Activated naive CD4-positive, alpha-beta T cell treated with anti-CD3 and anti-CD28 coated beads, Interleukin-2, amount 10 ng/mL, durations not matched to agents 7 days and 5 days (primary cell): Measurements from ENCODE around the gene U2AF1.
"Not testable (repeated sequence)": the region's sequence is repeated elsewhere in the genome, so short reads cannot be mapped to it uniquely, and the experiment has no call there.

Experiments used
- CTCF ChIA-PET: fragments of 350-600 bp; sonication (Branson Sonifier 250); formaldehyde crosslinking; loops from one replicate; lab custom pipeline; 2021; ENCODE audit warnings: antibody characterized with exemption; lab: Charles Lee
- DNase-seq: peaks from one replicate; pipeline ENCODE4 v3.0.0-alpha.2; 2020
- H3K27ac Mint-ChIP-seq: one replicate; pipeline ENCODE4 v1.8.0; 2021; ENCODE audit warnings: mild to moderate bottlenecking, moderate library complexity, mixed read lengths
- H3K27me3 Mint-ChIP-seq: one replicate; pipeline ENCODE4 v1.8.0; 2021; ENCODE audit warnings: mild to moderate bottlenecking, mixed read lengths
- H3K36me3 Mint-ChIP-seq: one replicate; pipeline ENCODE4 v1.8.0; 2021; ENCODE audit warnings: mixed read lengths
- H3K4me1 Mint-ChIP-seq: one replicate; pipeline ENCODE4 v1.8.0; 2021; ENCODE audit warnings: mixed read lengths
- H3K4me3 Mint-ChIP-seq: one replicate; pipeline ENCODE4 v1.8.0; 2021; ENCODE audit warnings: mild to moderate bottlenecking, moderate library complexity, mixed read lengths
- H3K9me3 Mint-ChIP-seq: one replicate; pipeline ENCODE4 v1.8.0; 2021; ENCODE audit warnings: mixed read lengths

U2AF1 gene, protein sequence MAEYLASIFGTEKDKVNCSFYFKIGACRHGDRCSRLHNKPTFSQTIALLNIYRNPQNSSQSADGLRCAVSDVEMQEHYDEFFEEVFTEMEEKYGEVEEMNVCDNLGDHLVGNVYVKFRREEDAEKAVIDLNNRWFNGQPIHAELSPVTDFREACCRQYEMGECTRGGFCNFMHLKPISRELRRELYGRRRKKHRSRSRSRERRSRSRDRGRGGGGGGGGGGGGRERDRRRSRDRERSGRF

DNA sequence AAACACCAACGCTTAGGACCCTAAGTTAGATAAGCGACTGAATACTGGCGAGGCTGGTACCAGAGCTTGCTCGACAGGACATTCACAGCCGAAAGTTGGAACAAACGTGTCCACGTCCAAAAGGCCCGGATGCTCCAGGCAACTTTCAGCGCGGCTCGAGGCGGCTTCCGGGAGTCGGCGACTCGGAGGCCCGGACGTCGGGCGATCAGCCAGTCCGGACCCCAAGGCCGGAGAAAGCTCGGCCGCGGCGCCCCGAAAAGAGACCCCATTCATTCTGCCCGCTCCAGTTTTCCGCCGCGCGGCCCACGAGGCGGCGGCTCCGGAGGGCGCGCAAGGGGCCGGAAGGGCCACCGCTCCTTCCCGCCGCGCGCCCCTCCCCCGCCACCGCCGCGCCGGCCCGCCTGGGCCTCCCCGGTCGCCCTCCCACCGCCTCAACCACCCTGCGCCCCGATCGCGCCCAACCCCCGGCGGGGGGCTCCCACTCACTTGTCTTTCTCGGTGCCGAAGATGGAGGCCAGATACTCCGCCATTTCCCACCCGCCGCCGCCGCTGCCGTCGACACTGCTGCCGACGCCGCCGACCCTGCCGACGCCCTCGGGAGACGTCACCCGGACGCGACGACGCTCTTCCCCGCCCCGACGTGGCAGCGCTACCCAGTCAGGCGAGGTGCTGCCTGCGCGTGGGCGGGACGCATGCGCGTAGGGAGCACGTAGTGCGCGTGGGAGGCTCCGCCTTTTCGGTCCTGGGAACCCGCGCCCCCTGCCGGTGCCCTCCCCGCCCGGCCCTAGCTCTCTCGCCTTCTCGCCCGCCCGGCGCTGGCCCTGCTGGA, at the start of gene U2AF1:
Gene U2AF1 (minus strand): TSS at position 606 of the 829 bp plus-strand sequence. CDS start 76 bp downstream, at position 530.
- CTCF ChIA-PET, H3K27me3 Mint-ChIP-seq, H3K36me3 Mint-ChIP-seq, H3K4me1 Mint-ChIP-seq, H3K9me3 Mint-ChIP-seq: not testable (repeated sequence)
- H3K4me3 Mint-ChIP-seq: peak within 1 kb of the TSS; percentile 63
- DNase-seq: peak; percentile 87
- peak within 1 kb of the TSS; percentile 75 for H3K27ac Mint-ChIP-seq

DNA sequence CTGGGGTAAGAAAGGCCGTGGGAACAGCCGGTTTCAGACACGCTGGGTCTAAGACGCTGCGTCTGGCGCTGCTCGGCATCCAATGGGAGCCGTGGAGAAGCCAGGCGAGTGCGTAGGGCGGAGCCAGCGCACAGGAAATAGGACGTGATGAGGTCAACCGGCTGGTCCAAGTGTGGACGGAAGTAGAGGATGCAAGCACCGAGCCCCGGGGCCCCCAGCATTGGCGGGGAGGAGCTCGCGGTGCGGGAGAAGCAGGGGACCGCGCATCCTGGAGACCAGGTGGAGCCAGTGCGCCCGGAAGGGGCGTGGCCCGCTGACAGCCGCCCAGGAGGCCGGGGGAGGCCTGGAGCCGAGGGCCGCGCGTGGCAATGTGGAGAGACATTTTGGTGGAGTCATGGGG, 46.2 kb upstream of the U2AF1 start:
- H3K9me3 Mint-ChIP-seq, H3K4me1 Mint-ChIP-seq, H3K36me3 Mint-ChIP-seq, H3K27ac Mint-ChIP-seq, H3K27me3 Mint-ChIP-seq, DNase-seq, CTCF ChIA-PET, H3K4me3 Mint-ChIP-seq: not testable (repeated sequence)

DNA sequence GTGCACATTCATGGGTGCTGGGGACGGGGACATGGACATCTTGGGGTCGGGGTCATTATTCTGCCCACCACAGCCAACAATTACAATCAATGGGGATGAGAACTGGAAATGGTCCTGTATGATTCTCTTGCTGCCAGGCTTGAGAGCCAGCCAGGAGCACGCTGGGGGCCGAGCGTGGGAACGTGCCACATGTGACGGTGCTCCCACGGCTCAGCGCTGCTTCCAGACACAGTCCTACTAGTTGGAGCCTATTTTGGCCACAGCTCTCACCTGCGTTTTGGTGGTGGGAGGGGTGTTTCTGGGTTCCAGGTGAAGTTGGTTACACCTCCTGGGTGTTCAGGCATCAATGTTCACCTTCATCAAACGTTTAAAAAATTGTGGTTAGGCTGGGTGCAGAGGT, 42.0 kb upstream of the U2AF1 start:
- not testable (repeated sequence) for H3K36me3 Mint-ChIP-seq, H3K4me3 Mint-ChIP-seq

DNA sequence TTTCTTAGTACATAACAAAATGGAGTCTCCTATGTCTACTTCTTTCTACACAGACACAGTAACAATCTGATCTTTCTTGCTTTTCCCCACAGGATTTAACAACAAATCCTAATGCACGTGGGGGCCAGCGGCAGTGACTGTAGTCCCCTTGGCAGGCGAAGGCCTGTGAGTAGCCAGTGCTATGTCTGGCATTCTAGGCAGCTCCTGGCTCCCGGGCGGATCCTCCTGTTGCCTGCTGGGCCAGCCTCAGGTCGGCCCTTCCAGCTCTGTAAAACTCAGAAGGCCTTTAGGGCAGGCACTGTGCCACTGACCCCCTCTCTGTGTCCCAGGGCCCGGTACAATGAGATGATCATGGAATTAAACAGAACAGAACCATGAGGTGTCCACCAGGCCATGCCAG, 40.6 kb upstream of the U2AF1 start:
- H3K27me3 Mint-ChIP-seq, DNase-seq, CTCF ChIA-PET: not testable (repeated sequence)

More for the DNA sequence above, 42.0 kb upstream of the U2AF1 start:
- H3K27me3 Mint-ChIP-seq, H3K27ac Mint-ChIP-seq, CTCF ChIA-PET, H3K9me3 Mint-ChIP-seq, DNase-seq, H3K4me1 Mint-ChIP-seq: not testable (repeated sequence)

DNA sequence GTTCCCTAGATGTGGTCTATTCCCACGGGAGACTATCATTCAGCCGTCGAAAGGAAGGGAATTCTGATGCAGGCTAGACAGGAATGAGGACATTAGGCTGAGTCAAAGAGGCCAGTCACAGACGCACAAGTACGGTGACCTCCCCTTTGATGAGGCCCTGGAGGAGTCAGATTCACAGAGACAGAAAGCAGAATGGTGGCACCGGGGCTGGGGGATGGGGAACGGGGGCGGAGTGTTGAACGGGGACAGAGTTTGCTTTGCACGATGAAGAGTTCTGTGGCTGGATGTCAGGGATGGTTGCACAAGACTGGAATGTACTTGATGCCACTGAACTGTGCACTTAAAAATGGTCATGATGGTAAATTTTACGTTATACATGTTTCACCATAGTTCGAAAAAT, 39.3 kb upstream of the U2AF1 start:
- H3K27ac Mint-ChIP-seq, H3K27me3 Mint-ChIP-seq, CTCF ChIA-PET, H3K9me3 Mint-ChIP-seq, H3K4me3 Mint-ChIP-seq, H3K36me3 Mint-ChIP-seq, H3K4me1 Mint-ChIP-seq, DNase-seq: not testable (repeated sequence)

More for the DNA sequence above, 40.6 kb upstream of the U2AF1 start:
- not testable (repeated sequence) for H3K9me3 Mint-ChIP-seq, H3K4me1 Mint-ChIP-seq, H3K27ac Mint-ChIP-seq, H3K36me3 Mint-ChIP-seq, H3K4me3 Mint-ChIP-seq

DNA sequence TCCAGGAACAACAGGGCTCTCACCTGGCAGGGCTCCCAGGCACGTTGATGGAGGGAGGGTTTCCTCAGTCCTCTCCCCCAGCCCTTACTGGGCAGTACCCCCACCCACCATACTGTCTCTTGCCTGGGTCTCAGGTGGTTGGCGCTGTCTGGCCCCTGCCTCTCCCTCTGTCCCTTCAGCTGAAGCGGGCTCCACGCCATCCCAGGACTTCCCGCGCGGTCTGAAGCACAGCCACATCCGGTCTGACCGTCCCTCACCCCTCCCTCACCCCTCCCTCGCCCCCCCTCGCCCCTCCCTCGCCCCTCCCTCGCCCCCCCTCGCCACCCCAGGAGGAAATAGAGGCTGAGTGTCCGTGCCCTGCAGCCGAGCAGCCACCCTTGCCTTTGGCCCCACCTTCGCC, 34.0 kb upstream of the U2AF1 start:
- DNase-seq, H3K4me1 Mint-ChIP-seq, CTCF ChIA-PET, H3K27me3 Mint-ChIP-seq, H3K9me3 Mint-ChIP-seq, H3K27ac Mint-ChIP-seq, H3K36me3 Mint-ChIP-seq, H3K4me3 Mint-ChIP-seq: not testable (repeated sequence)

DNA sequence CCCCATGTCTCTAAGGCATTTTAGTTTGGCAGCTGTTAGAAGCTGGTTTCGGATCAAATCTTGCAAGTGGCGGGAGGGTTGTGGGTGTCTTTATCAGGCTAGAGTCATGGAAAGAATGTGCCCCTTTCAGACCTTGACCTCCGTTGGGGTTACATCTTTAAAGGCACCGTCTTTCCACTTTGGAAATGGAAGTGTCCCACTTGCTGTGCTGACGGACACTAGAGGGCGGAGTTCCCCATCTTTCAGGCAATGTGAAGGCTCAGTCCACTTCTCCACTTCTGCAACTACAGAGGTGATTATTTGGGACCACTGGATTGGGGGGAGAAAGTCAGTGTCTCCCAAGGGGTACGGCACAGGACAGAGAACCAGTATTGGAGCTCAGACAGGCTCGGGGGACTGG, 31.6 kb upstream of the U2AF1 start:
- H3K9me3 Mint-ChIP-seq, H3K27me3 Mint-ChIP-seq, DNase-seq, H3K36me3 Mint-ChIP-seq, CTCF ChIA-PET, H3K27ac Mint-ChIP-seq, H3K4me3 Mint-ChIP-seq, H3K4me1 Mint-ChIP-seq: not testable (repeated sequence)

DNA sequence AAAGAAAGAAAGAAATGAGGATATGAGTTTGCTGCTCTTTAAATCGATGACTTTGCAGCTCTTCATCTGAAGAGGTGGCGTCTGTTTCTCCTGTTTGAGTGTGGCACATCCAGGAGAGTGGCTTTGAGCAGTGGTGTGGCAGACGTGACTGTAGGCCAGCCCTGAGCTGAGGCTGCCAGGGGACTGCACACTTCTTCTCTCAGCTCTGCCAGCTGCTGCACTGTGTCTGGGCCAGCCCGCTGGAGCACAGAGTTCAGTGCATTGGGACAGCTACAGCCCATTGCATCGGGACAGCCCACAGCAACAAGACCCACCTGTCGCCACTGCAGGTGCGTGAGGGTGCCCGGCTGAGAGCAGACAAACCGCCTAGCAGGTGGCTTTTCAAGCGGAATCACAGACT, 27.1 kb upstream of the U2AF1 start:
- H3K4me3 Mint-ChIP-seq, H3K36me3 Mint-ChIP-seq, DNase-seq, H3K27me3 Mint-ChIP-seq, H3K9me3 Mint-ChIP-seq, H3K4me1 Mint-ChIP-seq, H3K27ac Mint-ChIP-seq, CTCF ChIA-PET: not testable (repeated sequence)

DNA sequence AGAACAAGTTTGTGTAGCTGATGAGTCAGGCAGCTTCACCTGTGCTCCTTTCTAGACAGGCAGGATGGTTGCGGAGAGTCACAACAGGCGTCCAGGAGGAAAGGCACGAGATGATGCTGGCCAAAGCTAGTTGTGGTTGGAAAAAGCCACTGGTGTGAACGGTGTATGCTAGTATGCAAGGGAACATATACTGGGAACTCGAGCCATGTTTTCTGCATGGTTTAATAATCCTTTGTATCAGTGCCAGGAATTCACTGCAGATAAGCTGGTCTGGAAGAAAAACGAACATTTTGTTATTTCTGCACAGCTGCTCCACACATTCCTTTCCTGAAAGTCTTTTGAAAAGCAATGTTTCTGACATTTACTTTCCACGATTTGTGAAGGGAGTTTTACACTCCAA, 22.7 kb upstream of the U2AF1 start:
- H3K4me1 Mint-ChIP-seq, CTCF ChIA-PET, H3K27me3 Mint-ChIP-seq, H3K9me3 Mint-ChIP-seq, H3K4me3 Mint-ChIP-seq, H3K36me3 Mint-ChIP-seq, H3K27ac Mint-ChIP-seq, DNase-seq: not testable (repeated sequence)

DNA sequence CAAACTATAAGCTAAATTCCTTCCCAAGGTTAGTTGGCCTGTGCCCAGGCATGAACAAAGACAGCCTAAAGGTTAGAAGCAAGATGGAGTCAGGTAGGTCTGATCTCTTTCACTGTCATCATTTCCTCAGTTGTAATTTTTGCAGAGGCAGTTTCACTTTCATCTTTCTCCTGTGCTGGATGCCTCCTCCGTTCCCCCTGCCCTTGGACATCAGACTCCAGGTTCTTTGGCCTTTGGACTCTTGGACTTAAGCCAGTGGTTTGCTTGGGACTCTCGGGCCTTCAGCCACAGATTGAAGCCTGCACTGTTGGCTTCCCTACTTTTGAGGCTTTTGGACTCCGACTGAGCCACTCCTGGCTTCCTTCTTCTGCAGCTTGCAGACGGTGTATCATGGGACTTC, 8.6 kb upstream of the U2AF1 start:
- H3K36me3 Mint-ChIP-seq, H3K4me1 Mint-ChIP-seq, H3K27ac Mint-ChIP-seq, CTCF ChIA-PET, DNase-seq, H3K27me3 Mint-ChIP-seq, H3K9me3 Mint-ChIP-seq, H3K4me3 Mint-ChIP-seq: not testable (repeated sequence)

DNA sequence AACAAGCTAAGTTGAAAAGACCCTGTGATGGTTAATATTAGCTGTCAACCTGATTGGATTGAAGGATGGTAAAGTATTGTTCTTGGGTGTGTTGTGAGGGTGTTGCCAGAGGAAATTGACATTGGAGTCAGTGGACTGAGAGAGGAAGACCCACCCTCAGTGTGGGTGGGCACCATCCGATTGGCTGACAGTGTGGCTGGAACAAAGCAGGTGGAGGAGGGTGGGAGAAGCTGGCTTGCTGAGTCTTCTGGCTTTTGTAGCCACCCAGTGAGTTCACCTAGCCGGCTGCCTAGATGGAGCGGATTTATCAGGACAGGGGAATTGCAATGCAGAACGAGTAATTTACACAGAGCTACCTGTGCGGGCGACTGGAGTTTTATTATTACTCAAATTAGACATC, 7.1 kb upstream of the U2AF1 start:
- DNase-seq, CTCF ChIA-PET, H3K36me3 Mint-ChIP-seq, H3K4me1 Mint-ChIP-seq, H3K4me3 Mint-ChIP-seq, H3K9me3 Mint-ChIP-seq, H3K27me3 Mint-ChIP-seq, H3K27ac Mint-ChIP-seq: not testable (repeated sequence)

DNA sequence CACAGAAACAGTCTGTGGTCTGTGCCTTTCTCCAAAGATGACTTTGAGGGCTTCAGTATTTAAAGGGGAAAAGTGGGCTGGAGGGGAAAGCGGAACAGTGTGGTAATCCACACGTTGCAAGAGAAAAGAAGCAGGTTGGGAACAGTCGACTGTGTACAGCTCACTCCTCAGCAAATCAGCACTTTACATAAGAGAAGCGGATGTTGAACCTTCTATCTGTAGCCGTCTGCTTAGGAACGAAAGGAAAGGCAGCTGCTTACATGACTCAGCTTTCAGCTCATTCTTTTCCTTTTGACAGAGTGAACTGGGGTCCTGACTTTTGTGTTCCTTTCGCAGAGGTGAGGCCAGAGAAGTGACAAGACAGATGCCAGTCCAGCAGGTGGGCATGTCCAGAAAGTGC, 1.6 kb upstream of the U2AF1 start:
- H3K9me3 Mint-ChIP-seq, H3K36me3 Mint-ChIP-seq, CTCF ChIA-PET, H3K4me3 Mint-ChIP-seq, DNase-seq, H3K27me3 Mint-ChIP-seq, H3K27ac Mint-ChIP-seq, H3K4me1 Mint-ChIP-seq: not testable (repeated sequence)

DNA sequence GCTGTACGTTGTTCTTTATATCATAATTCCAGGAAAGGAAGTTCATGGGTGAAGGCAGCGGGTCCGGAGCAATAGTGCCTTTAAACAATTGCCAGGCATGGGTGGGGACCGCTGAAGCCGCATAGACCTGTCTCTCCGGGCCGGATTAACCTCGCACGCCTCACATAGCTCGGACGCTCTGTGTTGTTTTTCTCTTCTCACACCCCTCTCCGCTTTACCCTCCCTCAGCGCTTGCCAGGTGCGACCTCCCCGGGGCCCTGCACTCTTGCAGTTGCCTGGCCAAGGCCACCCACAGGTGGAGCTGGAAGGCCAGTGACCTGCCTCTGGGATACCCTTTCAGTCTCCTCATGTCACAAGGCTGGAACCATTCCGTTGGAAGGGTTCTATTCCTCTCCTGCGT, 807 bp upstream of the U2AF1 start:
- DNase-seq, H3K4me1 Mint-ChIP-seq, H3K4me3 Mint-ChIP-seq, H3K27ac Mint-ChIP-seq, CTCF ChIA-PET, H3K36me3 Mint-ChIP-seq, H3K9me3 Mint-ChIP-seq, H3K27me3 Mint-ChIP-seq: not testable (repeated sequence)

DNA sequence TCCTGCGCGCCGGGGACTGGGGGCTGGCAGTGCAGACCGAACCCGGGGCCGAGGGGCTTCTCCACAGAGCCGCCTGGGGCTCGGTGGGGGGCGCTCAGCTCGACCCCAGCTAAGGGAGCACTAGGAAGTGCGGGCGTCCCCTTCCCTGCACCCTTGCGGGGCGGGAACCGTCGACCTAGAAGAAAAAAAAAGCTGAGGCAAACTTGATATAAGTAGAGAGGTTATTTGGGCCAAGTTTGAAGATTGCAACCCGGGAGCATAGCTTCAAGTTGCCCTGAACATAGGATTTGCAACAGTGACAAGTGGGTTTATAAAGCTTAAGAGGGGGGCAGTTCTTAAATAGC, 396 bp upstream of the U2AF1 start:
- CTCF ChIA-PET, H3K36me3 Mint-ChIP-seq, DNase-seq, H3K4me1 Mint-ChIP-seq, H3K27ac Mint-ChIP-seq, H3K4me3 Mint-ChIP-seq, H3K9me3 Mint-ChIP-seq, H3K27me3 Mint-ChIP-seq: not testable (repeated sequence)

DNA sequence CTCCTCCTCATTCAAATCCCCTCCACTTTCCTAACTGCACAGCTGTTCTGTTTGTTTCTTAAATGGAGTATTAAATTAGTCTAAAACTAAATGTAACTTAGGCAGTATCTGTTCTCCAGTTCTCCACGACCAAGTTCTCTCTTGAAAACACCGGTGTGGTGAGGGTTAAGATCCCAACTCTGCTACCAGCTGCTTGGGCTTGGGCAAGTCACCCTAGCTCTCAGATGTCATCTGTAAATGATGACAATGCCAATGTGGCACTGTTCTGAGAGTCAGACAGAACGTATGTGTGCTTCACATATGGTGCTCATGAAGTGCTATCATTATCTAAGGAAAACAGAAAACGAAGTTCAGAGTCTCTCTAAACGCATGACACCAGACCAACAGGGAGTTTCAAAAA, 2.7 kb downstream of the U2AF1 start:
- H3K9me3 Mint-ChIP-seq, H3K27ac Mint-ChIP-seq, H3K36me3 Mint-ChIP-seq, H3K4me1 Mint-ChIP-seq, H3K4me3 Mint-ChIP-seq, DNase-seq, H3K27me3 Mint-ChIP-seq, CTCF ChIA-PET: not testable (repeated sequence)
